Peyer's patch (tissue), 4 donors: ENCODE data around the gene PODXL2.

ENCODE experiments used
- CTCF ChIP-seq, 6 experiments: fragments of 450-650 bp in 4 of 6; fragments of 200-600 bp in 2 of 6; sonication (generic) in 1 of 6; IDR thresholded peaks; one replicate each; pipeline ENCODE4 v1.5.1; 2017 to 2019; ENCODE audit warnings: antibody characterized with exemption in 6 of 6, mild to moderate bottlenecking in 3 of 6, moderate library complexity in 1 of 6
- POLR2A ChIP-seq, 2 donors: fragments of 450-650 bp; IDR thresholded peaks; one replicate each; pipeline ENCODE4 v1.5.1; 2017; ENCODE audit warnings: antibody characterized with exemption in 2 of 2, mild to moderate bottlenecking in 2 of 2, moderate library complexity in 2 of 2

GRCh38 chr3:127666676-127667075 lies 37.7 kb downstream of the PODXL2 start:
- TF ChIP-seq CTCF (IDR thresholded peaks at IDR 0.05) (no peak), POLR2A (IDR thresholded peaks at IDR 0.05) (no peak)
